Sigmoid colon (tissue), 7 donors: Measurements from ENCODE around the gene DDX31. TPM values are rescaled to one million over a fixed set of nuclear protein-coding genes. Genes with fewer than 3 reads are reported as not detected.

Source experiments
- DNase-seq: peaks from one replicate; pipeline ENCODE4 v3.0.0-alpha.2; 2019
- H3K27ac ChIP-seq, 4 donors: fragments of 200-600 bp; sonication (generic); one replicate each; pipeline ENCODE4 v1.5.1; 2016 to 2019; ENCODE audit warnings: mild to moderate bottlenecking in 1 of 4
- H3K27me3 ChIP-seq, 3 donors: fragments of 200-600 bp; sonication (generic); one replicate each; pipeline ENCODE4 v1.5.1; 2019; ENCODE audit warnings: mild to moderate bottlenecking in 1 of 3
- H3K36me3 ChIP-seq, 4 donors: fragments of 200-600 bp; sonication (generic); one replicate each; pipeline ENCODE4 v1.5.1; 2016 to 2019
- H3K4me1 ChIP-seq, 4 donors: fragments of 200-600 bp; sonication (generic); one replicate each; pipeline ENCODE4 v1.5.1; 2017 to 2019
- H3K4me3 ChIP-seq, 4 donors: fragments of 200-600 bp; sonication (generic); one replicate each; pipeline ENCODE4 v1.5.1; 2017 to 2019; ENCODE audit warnings: mild to moderate bottlenecking in 2 of 4, moderate library complexity in 1 of 4
- H3K9me3 ChIP-seq, 4 donors: fragments of 200-600 bp in 3 of 4; sonication (generic) in 3 of 4; one replicate each; pipeline versions ENCODE4 v1.5.1 to v1.6.1; 2013 to 2019
- CTCF ChIP-seq, 4 experiments: fragments of 450-650 bp in 3 of 4; fragments of 200-600 bp in 1 of 4; IDR thresholded peaks; one replicate each; pipeline ENCODE4 v1.5.1; 2016 to 2019; ENCODE audit warnings: antibody characterized with exemption in 4 of 4, mild to moderate bottlenecking in 3 of 4, moderate library complexity in 2 of 4
- EP300 ChIP-seq, 4 donors: sonication (generic); formaldehyde crosslinking; IDR thresholded peaks; one replicate each; pipeline ENCODE4 v1.6.1; 2017; ENCODE audit warnings: antibody characterized with exemption in 4 of 4
- POLR2A ChIP-seq, 2 donors: fragments of 450-650 bp; IDR thresholded peaks; one replicate each; pipeline ENCODE4 v1.6.1; 2016; ENCODE audit warnings: antibody characterized with exemption in 2 of 2, mild to moderate bottlenecking in 2 of 2, moderate library complexity in 2 of 2
- POLR2AphosphoS5 ChIP-seq, 4 donors: sonication (generic); formaldehyde crosslinking; IDR thresholded peaks; one replicate each; pipeline ENCODE4 v1.6.1; 2017; ENCODE audit warnings: antibody characterized with exemption in 4 of 4
- WGBS, 2 donors: extraction: QIAGEN DNeasy Blood & Tissue Kit; methylation state at CpG; one replicate each; pipeline ENCODE4 v1.1.7; 2013; 5-methylcytosine and 5-hydroxymethylcytosine counted together
- intact Hi-C: fragments of 100-400 bp; cut with DNase I; formaldehyde crosslinking; loops from one replicate; pipeline ENCODE4 v1.15.1; 2023
- polyA plus RNA-seq, 3 donors: library from polyadenylated mRNA; stranded (reverse); fragments of 200-250 nt; gene quantifications; one replicate each; pipeline ENCODE4 v1.2.3, GENCODE V29; 2013
- total RNA-seq, 4 donors: library from RNA; depleted of rRNA; stranded (reverse); fragments of >200 nt; gene quantifications; one replicate each; pipeline ENCODE4 v1.1.0, GENCODE V29; 2016
- donor health status: healthy with polysubstance abuse.
- donor health status: Bipolar disorder and iron deficiency.
- donor health status: healthy.

Gene DDX31
- total and polyA plus RNA-seq, 7 donors = 2.4 to 8.1 (median 6.6) TPM

GRCh38 chr9:132702254-132702653 is 32.5 kb upstream of the DDX31 start:
- no peak for DNase-seq
- Histone ChIP-seq H3K4me1 (no peaks in the 10 kb centered on the region), H3K4me3 (no peak overlapping the region), H3K9me3 (peaks cover 0 to 4% (median 2%) of the 10 kb centered on the region in 4 donors), H3K27me3 (no peaks in the 10 kb centered on the region), H3K36me3 (no peaks in the 10 kb centered on the region), H3K27ac (no peak overlapping the region)
- 1 to 37% methylated on average over 1 of the region's 1 CpG for WGBS, 2 donors
- TF ChIP-seq EP300 (IDR thresholded peaks at IDR 0.05) = no peak
- TF ChIP-seq CTCF (IDR thresholded peaks at IDR 0.05) = no peak
- no peak for TF ChIP-seq POLR2AphosphoS5 (IDR thresholded peaks at IDR 0.05)
- intact Hi-C loops = no loop called here

DNA sequence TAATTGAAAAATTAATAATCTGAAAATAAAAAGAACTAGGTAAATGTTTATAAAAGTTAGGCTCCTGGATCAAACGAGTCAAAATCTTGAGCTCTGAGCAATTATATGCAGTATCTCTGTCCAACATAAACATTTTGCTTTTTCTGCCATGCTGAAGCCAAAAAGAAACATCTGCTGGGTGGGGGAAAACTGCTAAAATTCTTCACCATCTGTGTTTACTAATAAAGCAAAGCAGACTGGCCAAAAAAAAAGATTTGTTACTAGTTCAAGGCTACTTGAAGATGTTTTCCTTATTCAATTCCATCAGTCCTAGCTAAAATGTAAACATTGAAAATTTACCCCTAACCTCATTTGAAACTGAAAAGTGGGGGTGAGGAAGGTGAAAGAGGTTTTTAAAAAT is 30.2 kb upstream of the DDX31 start:
- no peak for DNase-seq
- no peak for TF ChIP-seq EP300 (IDR thresholded peaks at IDR 0.05)
- TF ChIP-seq CTCF (IDR thresholded peaks at IDR 0.05) = no peak
- TF ChIP-seq POLR2A (IDR thresholded peaks at IDR 0.05) = no peak
- TF ChIP-seq POLR2AphosphoS5 (IDR thresholded peaks at IDR 0.05) = no peak
- 4 to 25% methylated on average over 1 of the region's 1 CpG for WGBS, 2 donors
- H3K4me1 ChIP-seq = no peaks in the 10 kb centered on the region
- no peak overlapping the region for H3K4me3 ChIP-seq
- H3K9me3 ChIP-seq = peaks cover 0 to 7% (median 3%) of the 10 kb centered on the region in 4 donors
- no peaks in the 10 kb centered on the region for H3K27me3 ChIP-seq
- H3K27ac ChIP-seq = no peak overlapping the region
- intact Hi-C loops = no loop called here
- H3K36me3 ChIP-seq = no peaks in the 10 kb centered on the region

DNA sequence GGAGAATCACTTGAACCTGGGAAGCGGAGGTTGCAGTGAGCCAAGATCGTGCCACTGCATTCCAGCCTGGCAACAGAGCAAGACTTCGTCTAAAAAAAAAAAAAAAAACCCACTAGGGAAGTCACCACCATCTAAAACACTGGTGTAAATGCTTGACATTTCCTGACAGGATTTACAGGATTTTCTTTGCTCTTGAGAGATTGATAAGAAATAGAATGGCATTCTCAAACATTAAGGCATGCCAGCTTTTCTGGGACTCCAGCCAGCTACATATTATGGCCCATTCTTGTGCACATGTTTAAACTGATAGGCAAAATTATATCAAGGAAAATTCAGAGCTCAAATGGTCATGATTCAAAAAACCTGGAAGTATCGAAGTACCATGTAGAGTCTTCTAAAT is 29.2 kb upstream of the DDX31 start:
- H3K9me3 ChIP-seq = peaks cover 0 to 7% (median 3%) of the 10 kb centered on the region in 4 donors
- intact Hi-C loops = no loop called here
- no peak overlapping the region for H3K27ac ChIP-seq
- no peaks in the 10 kb centered on the region for H3K4me1 ChIP-seq
- 16 to 48% methylated on average over 4 of the region's 4 CpGs for WGBS, 2 donors
- no peak for DNase-seq
- TF ChIP-seq POLR2AphosphoS5 (IDR thresholded peaks at IDR 0.05) = no peak
- TF ChIP-seq EP300 (IDR thresholded peaks at IDR 0.05) = no peak
- no peak for TF ChIP-seq CTCF (IDR thresholded peaks at IDR 0.05)
- TF ChIP-seq POLR2A (IDR thresholded peaks at IDR 0.05) = no peak
- no peaks in the 10 kb centered on the region for H3K36me3 ChIP-seq
- no peak overlapping the region for H3K4me3 ChIP-seq
- H3K27me3 ChIP-seq = no peaks in the 10 kb centered on the region

GRCh38 chr9:132697230-132697629 is 27.4 kb upstream of the DDX31 start:
- Histone ChIP-seq H3K9me3 (peaks cover 0 to 7% (median 3%) of the 10 kb centered on the region in 4 donors), H3K27ac (no peak overlapping the region), H3K4me3 (no peak overlapping the region), H3K36me3 (peaks cover 0 to 3% (median 0%) of the 10 kb centered on the region in 4 donors), H3K27me3 (no peaks in the 10 kb centered on the region), H3K4me1 (no peaks in the 10 kb centered on the region)
- intact Hi-C loops = no loop called here
- DNase-seq = no peak
- TF ChIP-seq POLR2AphosphoS5 (IDR thresholded peaks at IDR 0.05) (no peak), EP300 (IDR thresholded peaks at IDR 0.05) (no peak), POLR2A (IDR thresholded peaks at IDR 0.05) (no peak), CTCF (IDR thresholded peaks at IDR 0.05) (no peak)

DNA sequence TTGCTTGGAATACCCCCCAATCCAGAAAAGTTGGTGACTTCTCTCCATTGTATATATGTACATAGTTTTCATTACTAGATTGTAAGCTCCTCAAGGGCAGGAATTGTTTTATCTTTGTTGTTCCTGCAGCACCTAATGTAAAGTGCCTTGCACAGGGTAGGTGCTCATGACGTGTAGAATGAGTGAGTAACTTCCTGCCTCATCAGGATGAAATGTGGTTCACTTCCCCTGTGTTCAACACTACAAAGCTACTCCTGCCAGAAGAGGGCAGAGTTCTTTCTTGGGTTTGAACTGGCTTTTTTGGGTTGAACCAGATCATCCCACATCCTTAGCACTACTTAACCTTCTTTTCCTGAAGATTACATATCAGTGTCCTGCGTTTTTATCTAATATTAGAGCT is 24.4 kb upstream of the DDX31 start:
- no peak overlapping the region for H3K27ac ChIP-seq

More for the DNA sequence above, 24.4 kb upstream of the DDX31 start:
- no peak for DNase-seq
- TF ChIP-seq CTCF (IDR thresholded peaks at IDR 0.05) (peak in 2 of 4 experiments; percentile 16 to 18), POLR2AphosphoS5 (IDR thresholded peaks at IDR 0.05) (no peak)
- no peaks in the 10 kb centered on the region for H3K4me1 ChIP-seq
- WGBS, 2 donors = 21 to 31% methylated on average over 2 of the region's 2 CpGs
- intact Hi-C loops = no loop called here
- H3K4me3 ChIP-seq = no peak overlapping the region
- peaks cover 0 to 7% (median 3%) of the 10 kb centered on the region in 4 donors for H3K9me3 ChIP-seq
- H3K27me3 ChIP-seq = no peaks in the 10 kb centered on the region
- peaks cover 0 to 34% (median 8%) of the 10 kb centered on the region in 4 donors for H3K36me3 ChIP-seq
